Myocyte (in vitro differentiated cells): ENCODE measurements around the gene OTUD1. TPM values are rescaled to one million over a fixed set of nuclear protein-coding genes. Genes with fewer than 3 reads are reported as not detected.

Source experiments
- DNase-seq: peaks from one replicate; pipeline ENCODE4 v3.0.0-alpha.2; 2012; ENCODE audit warnings: low read depth
- total RNA-seq: library from RNA; depleted of rRNA; stranded (reverse); fragments of >200 nt; gene quantifications from 2 replicates; pipeline ENCODE4 v1.2.3, GENCODE V29; 2014

The OTUD1 gene
- total RNA-seq, 1 donor from 2014 or later: 7.7 TPM

GRCh38 chr10:23421397-23421796 lies 17.5 kb upstream of the OTUD1 start:
- DNase-seq: no peak

GRCh38 chr10:23422003-23422411 lies 16.9 kb upstream of the OTUD1 start:
- DNase-seq: no peak

GRCh38 chr10:23432166-23432565 lies 6.7 kb upstream of the OTUD1 start:
- DNase-seq: no peak

GRCh38 chr10:23432639-23433038 lies 6.2 kb upstream of the OTUD1 start:
- DNase-seq: no peak

- no peak for DNase-seq
Measured at GRCh38 chr10:23433701-23434100, 5.2 kb upstream of the OTUD1 start.

GRCh38 chr10:23435378-23435777 lies 3.5 kb upstream of the OTUD1 start:
- DNase-seq: no peak

- no peak for DNase-seq
Measured at GRCh38 chr10:23436983-23437382, 1.9 kb upstream of the OTUD1 start.

GRCh38 chr10:23437963-23438546 lies 820 bp upstream of the OTUD1 start:
- no peak for DNase-seq

GRCh38 chr10:23439452-23439960 lies 631 bp downstream of the OTUD1 start:
- peak; percentile 21 for DNase-seq

GRCh38 chr10:23439961-23440889 lies 1.4 kb downstream of the OTUD1 start:
- peak; percentile 40 for DNase-seq

GRCh38 chr10:23441251-23441650 lies 2.4 kb downstream of the OTUD1 start:
- no peak for DNase-seq

GRCh38 chr10:23442936-23443335 lies 4.1 kb downstream of the OTUD1 start:
- DNase-seq: peak; percentile 27

GRCh38 chr10:23445591-23445990 lies 6.7 kb downstream of the OTUD1 start:
- DNase-seq: no peak

GRCh38 chr10:23448323-23448722 lies 9.4 kb downstream of the OTUD1 start:
- no peak for DNase-seq

GRCh38 chr10:23448802-23449570 lies 10.1 kb downstream of the OTUD1 start:
- no peak for DNase-seq

- DNase-seq: no peak
Measured at GRCh38 chr10:23452033-23452655, 13.3 kb downstream of the OTUD1 start.

- DNase-seq: no peak
Measured at GRCh38 chr10:23453465-23453864, 14.6 kb downstream of the OTUD1 start.

GRCh38 chr10:23457632-23458417 lies 18.9 kb downstream of the OTUD1 start:
- no peak for DNase-seq

GRCh38 chr10:23459308-23459939 lies 20.5 kb downstream of the OTUD1 start:
- no peak for DNase-seq

- DNase-seq: peak; percentile 46
Measured at GRCh38 chr10:23461557-23461956, 22.7 kb downstream of the OTUD1 start.
